LHCN-M2 (cell line): ENCODE results near the gene OPTN. TPM values are rescaled to one million over a fixed set of nuclear protein-coding genes. Genes with fewer than 3 reads are reported as not detected.

ENCODE experiments used
- DNase-seq: peaks from one replicate; pipeline ENCODE4 v3.0.0-alpha.2; 2012; ENCODE audit warnings: low read depth
- total RNA-seq: library from RNA; depleted of rRNA; stranded (reverse); fragments of >200 nt; gene quantifications from 2 replicates; pipeline ENCODE4 v1.2.3, GENCODE V29; 2014; rRNA removed

Gene OPTN
- total RNA-seq, 1 experiment from 2014 or later, result 45.1 TPM

DNA sequence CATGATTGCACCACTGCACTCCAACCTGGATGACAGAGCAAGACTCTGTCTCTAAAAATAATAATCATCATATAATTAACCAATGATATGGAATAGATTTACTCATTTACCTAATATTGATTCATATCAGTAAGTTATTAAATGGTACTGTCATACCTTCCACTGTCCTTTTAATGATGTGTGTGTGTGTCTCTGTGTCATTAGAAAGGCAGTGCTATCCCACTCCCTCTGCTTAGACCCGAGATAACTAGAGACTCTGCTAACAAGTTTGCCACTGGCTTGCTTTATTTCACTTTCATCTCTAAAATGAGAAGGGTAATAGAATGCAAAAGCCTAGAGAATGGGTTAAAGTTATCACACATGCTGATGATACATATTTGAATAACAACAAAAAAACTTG is 82.5 kb downstream of the OPTN start:
- no peak for DNase-seq

GRCh38 chr10:13183625-13184024 is 83.7 kb downstream of the OPTN start:
- no peak for DNase-seq

DNA sequence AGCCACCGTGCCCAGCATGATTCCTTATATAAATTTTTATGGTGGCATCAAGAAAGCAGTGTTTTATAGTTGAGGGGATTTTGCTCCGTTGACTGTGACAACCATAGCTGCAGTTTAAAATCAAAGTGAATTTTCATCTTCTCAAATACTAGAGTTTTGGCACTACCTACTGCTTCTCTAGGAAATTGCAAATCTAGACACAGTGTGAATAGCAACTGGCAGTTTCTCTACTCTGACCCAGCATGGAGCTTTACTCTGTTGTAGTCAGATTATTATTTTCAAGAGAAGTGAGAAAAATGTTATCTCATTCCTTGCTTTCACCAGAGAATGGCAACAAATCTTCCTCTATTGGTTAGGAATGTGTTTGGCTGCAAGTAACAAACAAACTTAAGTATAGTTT is 84.3 kb downstream of the OPTN start:
- DNase-seq, result no peak

- no peak for DNase-seq
Measured at GRCh38 chr10:13184730-13185514, 85.0 kb downstream of the OPTN start.

DNA sequence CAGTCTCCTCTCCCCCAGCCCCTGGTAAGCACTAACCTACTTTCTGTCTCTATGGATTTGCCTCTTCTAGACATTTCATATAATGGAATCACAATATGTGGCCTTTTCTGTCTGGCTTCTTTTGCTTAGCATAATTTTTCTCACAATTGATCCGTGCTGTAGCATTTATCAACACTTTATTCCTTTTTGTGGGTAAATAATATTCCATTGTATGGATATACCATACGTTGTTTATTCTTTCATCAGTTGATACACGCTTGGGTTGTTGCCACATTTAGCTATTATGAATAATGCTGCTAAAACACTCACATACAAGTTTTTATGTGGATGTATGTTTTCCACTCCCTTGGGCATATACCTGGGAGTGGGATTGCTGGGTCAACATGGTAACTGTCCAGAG is 87.2 kb downstream of the OPTN start:
- DNase-seq, result no peak

Other genes starting within 250 kb of the OPTN start
- 3.2 and 4.0 TPM in 2 replicates for gene CCDC3, start 98.5 kb upstream of the OPTN start, total RNA-seq
- 26.1 and 29.6 TPM in 2 replicates for gene MCM10, start 61.4 kb downstream of the OPTN start, total RNA-seq
- gene UCMA, start 134.2 kb downstream of the OPTN start, total RNA-seq, result not detected in 2 replicates
- gene PHYH, start 199.9 kb downstream of the OPTN start, total RNA-seq, result 37.0 and 48.4 TPM in 2 replicates
- 53.5 and 60.7 TPM in 2 replicates for gene SEPHS1, start 248.1 kb downstream of the OPTN start, total RNA-seq